Right lobe of liver (tissue), 4 donors: Measurements from ENCODE around the gene FHIT.

Source experiments
- POLR2A ChIP-seq: fragments of 450-650 bp; IDR thresholded peaks from one replicate; pipeline ENCODE4 v1.6.1; 2017; ENCODE audit warnings: antibody characterized with exemption, mild to moderate bottlenecking
- TF ChIP-seq, protein P1 (sequence below), 4 donors: fragments of 200-600 bp in 3 of 4; fragments of 450-650 bp in 1 of 4; IDR thresholded peaks; one replicate each; pipeline versions ENCODE4 v1.5.1 to v1.8.0; 2016 to 2022; ENCODE audit warnings: antibody characterized with exemption in 4 of 4, mild to moderate bottlenecking in 2 of 4
- donor health status: DM: no; HTN: no; CAD: no.
- donor health status: DM: no; HTN: no; CAD: no.
- donor health status: DM: no; HTN: yes; CAD: no.

DNA sequence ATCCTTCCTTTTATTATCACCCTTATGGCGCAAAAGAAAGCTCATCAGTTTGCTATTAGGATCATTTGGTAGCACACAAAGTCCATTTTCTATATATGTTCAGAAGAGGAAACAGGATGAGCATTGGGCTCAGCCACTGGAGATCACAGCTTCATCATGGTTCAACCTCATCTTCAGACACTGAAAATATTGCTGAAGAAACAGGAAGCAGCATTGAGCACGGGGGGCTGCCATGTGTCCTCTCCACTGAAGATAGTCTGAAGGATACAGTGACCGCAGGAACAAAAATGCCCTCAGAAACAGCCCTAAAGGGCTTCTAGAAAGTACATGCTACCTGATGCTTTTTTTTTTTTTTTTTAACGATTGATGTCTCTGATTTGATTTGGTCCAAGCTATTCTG, 1366.2 kb downstream of the FHIT start:
- TF ChIP-seq POLR2A = no peak
- TF ChIP-seq, protein P1, sequence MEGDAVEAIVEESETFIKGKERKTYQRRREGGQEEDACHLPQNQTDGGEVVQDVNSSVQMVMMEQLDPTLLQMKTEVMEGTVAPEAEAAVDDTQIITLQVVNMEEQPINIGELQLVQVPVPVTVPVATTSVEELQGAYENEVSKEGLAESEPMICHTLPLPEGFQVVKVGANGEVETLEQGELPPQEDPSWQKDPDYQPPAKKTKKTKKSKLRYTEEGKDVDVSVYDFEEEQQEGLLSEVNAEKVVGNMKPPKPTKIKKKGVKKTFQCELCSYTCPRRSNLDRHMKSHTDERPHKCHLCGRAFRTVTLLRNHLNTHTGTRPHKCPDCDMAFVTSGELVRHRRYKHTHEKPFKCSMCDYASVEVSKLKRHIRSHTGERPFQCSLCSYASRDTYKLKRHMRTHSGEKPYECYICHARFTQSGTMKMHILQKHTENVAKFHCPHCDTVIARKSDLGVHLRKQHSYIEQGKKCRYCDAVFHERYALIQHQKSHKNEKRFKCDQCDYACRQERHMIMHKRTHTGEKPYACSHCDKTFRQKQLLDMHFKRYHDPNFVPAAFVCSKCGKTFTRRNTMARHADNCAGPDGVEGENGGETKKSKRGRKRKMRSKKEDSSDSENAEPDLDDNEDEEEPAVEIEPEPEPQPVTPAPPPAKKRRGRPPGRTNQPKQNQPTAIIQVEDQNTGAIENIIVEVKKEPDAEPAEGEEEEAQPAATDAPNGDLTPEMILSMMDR (IDR thresholded peaks at IDR 0.05) = no peak
